HG02588 (cell line): ENCODE measurements around the gene CYB5RL.

Source experiments
- ATAC-seq: cut with Tn5 transposase; IDR thresholded peaks from one replicate; pipeline ENCODE4 v1.9.1; 2021; ENCODE audit warnings: mild to moderate bottlenecking, moderate library complexity; ENCODE audit not compliant: unreplicated experiment

CYB5RL gene

DNA sequence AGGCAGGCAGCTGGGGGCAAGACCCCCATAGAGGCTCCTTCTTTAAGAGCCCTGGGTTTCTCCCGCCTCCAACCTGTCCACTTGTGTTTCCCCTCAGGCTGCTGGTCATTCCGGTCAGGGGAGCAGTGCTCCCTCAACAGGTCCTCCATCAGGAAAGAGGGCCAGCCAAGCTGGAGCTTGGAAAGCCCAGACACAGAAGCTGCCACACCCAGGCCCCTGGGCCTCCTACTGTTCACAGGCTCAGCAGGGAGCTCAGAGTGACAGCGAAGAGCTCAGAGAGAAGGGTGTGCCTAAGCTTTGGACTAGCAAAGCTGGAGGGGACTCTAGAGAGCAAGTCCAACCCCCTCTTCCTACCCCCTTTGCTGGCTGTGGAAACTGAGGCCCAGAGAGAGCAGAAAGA, 36.8 kb downstream of the CYB5RL start:
- no peak for ATAC-seq

DNA sequence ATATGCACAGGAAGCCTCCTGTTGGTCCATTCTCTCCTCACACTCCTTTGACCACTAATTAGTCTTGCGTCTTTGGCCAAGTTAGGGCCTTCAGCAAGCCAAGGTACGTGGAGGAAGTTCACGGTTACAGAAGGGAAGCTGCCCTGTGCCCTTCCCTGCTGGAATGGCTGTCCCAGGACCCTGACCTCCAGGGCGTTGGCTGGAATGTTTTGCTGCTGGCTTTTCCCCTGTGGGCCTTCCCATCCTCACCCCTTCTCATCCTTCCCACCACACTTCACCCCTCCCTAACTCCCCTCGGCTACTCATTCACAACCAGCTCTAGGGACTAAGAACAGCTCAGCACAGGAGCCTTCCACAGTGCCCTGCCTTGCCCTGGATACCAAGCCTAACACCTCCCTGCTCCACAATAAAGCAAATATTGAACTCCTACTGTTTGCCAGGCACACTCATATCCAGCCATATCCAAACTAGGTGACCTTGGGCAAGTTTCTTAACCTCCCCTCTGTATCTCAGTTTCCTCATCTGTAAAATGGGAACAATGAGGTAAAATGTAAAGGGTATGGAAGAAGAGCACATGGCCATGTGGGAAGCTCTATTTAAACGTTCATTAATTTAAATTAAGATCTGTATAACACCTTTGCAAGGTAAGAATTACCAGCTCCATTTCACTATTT, 38.2 kb downstream of the CYB5RL start:
- no peak for ATAC-seq

DNA sequence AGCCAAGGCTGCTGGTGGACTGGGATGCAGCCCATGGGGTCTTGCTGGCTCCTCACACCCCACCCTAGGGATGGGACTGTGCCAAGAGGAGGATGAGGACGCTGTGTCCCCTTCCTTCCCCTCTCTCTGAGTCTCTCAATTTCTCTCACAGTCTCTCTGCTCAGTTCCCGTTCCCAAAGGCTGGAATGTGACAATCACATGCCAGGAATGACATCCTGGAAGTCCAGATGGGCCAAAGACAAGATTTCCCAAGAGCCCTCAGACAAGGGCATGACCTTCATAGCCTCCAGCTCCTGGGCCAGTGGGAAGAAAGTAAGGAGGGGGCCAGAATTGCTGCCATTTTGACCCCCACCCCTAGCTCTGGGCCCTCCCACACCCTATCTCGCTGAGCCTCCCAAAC, 39.5 kb downstream of the CYB5RL start:
- ATAC-seq: no peak

DNA sequence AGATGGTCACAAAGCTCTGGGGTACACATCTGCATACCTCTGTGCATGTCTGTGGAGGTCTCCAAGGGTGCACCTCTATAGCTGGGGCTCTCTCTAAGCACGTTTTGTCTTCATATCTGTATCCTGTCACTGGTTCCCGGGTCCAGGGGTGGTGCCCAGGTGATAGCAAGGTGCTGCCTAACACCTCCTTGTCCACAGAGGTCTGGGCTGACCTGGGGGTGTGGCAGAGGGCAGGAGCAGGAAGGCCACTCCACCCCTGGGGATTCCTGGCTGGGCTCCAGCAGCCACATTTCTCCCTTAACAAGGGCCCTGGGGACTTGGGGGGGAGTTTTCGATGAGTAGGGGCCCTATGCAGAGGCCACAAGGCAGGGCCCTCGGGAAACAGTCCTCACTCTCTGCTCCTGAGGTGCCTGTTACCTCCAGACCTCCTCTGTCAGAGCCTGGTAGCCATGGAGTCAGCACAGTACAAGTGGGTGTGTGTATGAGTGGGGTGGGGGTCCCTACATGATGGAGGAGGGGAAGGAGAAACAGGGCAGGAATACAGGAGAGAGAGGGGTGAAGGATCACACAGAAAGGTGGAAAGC, 40.0 kb downstream of the CYB5RL start:
- no peak for ATAC-seq

DNA sequence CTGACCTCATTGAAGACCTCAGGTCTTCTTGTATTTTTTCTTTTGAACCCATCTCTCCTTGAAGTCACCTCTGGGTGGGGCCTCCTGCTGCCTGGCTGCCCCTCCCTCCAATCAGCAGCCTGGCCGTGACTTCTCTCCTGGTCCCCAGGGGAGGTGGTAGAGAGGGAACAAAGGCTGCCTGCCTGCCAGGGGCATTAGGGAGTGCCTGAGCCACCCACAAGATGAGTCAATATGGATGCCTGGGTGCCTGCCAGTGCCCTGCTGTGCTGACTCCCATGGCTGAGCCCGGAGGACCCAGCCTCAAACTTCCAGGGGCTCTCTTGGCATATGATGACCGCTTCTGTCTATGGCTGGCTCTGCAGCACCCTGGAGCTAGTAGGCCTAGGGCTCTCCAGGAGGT, 41.8 kb downstream of the CYB5RL start:
- ATAC-seq: no peak

DNA sequence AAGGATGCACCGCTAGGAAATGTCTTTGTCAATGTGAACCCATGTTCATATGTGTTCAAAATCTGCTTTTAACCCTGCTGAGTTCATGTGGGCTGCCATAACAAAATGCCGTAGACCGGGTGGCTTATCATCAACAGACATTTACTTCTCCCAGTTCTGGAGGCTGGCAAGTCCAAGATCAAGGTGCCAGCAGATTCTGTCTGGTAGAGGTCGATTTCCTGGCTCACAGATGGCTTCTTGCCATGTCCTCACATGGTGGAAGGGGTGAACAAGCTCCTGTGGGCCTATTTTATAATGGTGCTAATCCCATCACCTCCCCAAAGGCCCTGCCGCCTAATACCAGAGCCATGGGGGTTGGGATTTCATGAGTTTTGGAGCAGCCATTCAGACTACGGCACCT, 42.4 kb downstream of the CYB5RL start:
- no peak for ATAC-seq

DNA sequence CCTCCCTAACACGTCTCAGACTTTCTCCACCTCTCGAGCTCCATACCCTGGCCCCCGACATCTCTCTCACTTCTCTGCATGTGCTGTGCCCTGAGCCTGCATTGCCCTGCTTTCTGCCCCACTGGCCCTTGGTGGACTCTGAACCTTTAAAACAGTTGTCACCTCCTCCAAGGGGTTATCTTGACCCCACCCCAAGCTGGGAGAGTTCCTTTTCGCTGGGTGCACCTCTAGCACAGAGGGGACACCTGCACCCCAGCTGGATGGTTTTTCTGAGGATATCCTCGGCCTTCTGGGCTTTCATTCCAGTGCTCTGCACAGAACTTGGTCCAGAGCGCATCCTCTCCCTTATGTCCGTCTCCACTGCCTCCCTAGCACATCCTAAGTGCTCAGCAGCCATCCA, 42.8 kb downstream of the CYB5RL start:
- ATAC-seq: no peak

DNA sequence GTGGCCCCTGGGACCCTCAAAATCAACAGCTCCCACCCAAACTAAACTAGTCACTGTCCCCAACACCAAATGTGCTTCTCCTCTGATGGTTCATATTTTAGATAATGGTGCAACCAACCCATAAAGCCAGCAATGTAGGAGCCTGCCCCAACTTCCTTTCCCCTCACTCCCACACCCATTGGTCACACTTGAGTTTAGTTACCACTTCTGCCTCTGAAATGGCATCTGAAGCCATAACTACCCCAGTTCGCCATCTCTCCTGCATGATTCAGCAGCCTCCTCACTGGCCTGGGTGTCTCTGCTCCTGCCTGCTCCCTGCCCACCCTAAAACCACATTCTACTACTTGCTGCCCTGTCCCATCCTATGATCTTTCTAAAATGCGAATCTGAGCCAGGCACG, 43.6 kb downstream of the CYB5RL start:
- no peak for ATAC-seq

DNA sequence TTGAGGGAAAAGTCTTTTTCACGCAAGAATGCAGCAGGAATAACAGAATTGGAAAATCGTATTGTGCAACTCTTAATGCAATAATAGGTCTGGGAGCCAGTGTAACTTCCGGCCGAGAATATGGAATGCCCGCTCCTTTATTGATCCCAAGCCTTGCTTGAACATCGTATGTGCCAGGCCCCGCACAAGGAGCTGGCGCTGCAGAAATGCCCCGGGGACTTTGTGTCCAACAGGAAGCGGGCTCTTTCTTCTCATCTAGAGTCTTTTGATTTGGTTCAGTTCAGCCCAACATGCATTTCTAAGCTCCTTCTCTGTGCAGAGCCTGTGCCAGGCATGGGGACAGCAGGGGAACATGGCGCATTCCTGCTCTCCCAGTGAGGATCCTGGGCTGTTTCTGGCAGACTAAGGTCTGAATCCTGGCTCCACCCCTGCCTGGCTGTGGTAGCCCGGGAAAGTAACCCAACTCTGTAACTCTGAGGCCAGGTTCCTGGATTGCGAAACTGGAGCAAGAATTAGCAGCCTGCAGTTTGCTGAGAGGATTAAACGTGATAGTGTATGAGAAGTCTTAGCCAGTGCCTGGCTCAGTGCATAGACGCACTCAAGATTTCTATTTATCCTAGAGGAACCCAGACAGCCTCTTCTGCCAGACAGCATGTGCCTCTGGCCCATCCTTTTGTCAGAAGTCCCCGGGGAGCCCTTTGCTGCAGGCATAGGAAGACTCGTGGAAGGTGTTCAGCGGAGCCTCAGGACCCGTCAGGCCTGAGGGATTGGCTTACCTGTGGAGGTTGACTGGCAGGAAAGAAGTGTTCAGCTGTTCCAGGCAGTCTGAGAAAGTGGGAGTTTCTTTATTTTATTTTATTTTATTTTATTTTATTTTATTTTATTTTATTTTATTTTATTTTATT, 46.0 kb downstream of the CYB5RL start:
- no peak for ATAC-seq

DNA sequence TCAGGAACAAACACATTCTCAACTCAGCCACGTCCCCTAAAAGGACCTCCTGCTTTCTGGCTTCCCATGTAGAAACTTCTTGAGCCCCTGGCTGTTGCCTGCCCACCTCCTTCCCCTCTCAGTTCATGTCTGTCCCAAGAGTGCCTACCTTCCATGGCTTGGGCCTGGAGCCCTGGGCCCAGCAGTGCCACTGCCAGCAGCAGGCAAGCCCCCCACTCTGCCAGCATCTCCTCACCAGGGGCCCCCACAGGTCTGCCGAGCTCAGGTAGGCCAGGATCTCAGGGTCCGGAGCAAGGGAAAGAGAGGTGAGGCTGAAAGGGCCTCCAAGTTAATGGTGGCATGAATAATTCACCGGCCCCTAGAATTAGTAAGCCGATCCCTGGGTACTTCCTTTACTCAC, 47.1 kb downstream of the CYB5RL start, which contains the start of gene CDCP2:
Gene CDCP2, minus strand, starts transcription at position 305 of the 400 bp plus-strand sequence. Its CDS starts 78 bp downstream, at position 227.
- ATAC-seq: no peak

DNA sequence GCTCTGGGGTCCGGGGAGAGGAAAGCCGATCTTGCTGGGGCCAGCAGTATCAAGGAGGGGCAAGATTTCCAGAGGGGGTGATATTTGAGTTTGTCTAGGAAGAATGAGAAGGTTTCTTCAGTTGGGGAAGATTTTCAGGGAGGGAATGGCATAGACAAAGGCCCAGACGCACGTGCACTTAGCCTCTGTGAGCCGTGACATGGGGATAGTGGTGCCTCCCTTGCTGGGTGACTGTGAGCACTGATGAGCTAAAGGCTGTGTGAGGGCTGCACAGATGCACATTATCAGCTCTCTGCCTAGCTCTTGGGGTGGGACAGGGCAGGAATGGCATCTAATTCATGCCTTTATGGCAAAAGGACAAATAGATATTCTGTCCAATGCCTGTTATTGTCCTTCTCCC, 48.8 kb downstream of the CYB5RL start:
- ATAC-seq: no peak
